ENCODE measurements around the gene KBTBD12. TPM values are rescaled to one million over a fixed set of nuclear protein-coding genes. Genes with fewer than 3 reads are reported as not detected.

KBTBD12 gene
- total and polyA plus RNA-seq, 12 donors, result 5.1 to 54.2 (median 31.5) TPM

- ATAC-seq, result no peak
- intact Hi-C loops (cut with DNase I), result no loop called here
- no peak for TF ChIP-seq CTCF (IDR thresholded peaks at IDR 0.05)
- Histone ChIP-seq H3K27ac (peak overlapping the region in 1 of 10 donors; percentile 63), H3K27me3 (no peaks in the 10 kb centered on the region), H3K4me1 (peaks cover 0 to 17% (median 7%) of the 10 kb centered on the region in 9 donors), H3K36me3 (no peaks in the 10 kb centered on the region), H3K4me3 (no peak overlapping the region), H3K9me3 (peaks cover 0 to 5% (median 0%) of the 10 kb centered on the region in 11 donors)
- WGBS, 2 donors, result 91 to 94% methylated on average over 4 of the region's 4 CpGs
- no peak for DNase-seq
These were observed 70.2 kb downstream of the KBTBD12 start for GRCh38 chr3:127985216-127985615.

GRCh38 chr3:127985655-127986225 lies 70.7 kb downstream of the KBTBD12 start:
- H3K4me3 ChIP-seq, result no peak overlapping the region
- H3K27ac ChIP-seq, result peak overlapping the region in 2 of 10 donors; percentile 35 to 63
- 92 to 94% methylated on average over 13 of the region's 13 CpGs for WGBS, 2 donors
- TF ChIP-seq CTCF (IDR thresholded peaks at IDR 0.05), result no peak
- H3K9me3 ChIP-seq, result peaks cover 0 to 5% (median 0%) of the 10 kb centered on the region in 11 donors
- H3K27me3 ChIP-seq, result no peaks in the 10 kb centered on the region
- DNase-seq (no peak), ATAC-seq (no peak)
- no peaks in the 10 kb centered on the region for H3K36me3 ChIP-seq
- H3K4me1 ChIP-seq, result peaks cover 0 to 17% (median 7%) of the 10 kb centered on the region in 9 donors
- intact Hi-C loops (cut with DNase I), result no loop called here

GRCh38 chr3:127986803-127987202 lies 71.8 kb downstream of the KBTBD12 start:
- H3K36me3 ChIP-seq, result no peaks in the 10 kb centered on the region
- intact Hi-C loops (cut with DNase I), result no loop called here
- peak overlapping the region in 7 of 10 donors; percentile 13 to 69 (median 61) for H3K27ac ChIP-seq
- TF ChIP-seq CTCF (IDR thresholded peaks at IDR 0.05), result no peak
- no peaks in the 10 kb centered on the region for H3K27me3 ChIP-seq
- H3K4me1 ChIP-seq, result peaks cover 0 to 17% (median 7%) of the 10 kb centered on the region in 9 donors
- no peaks in the 10 kb centered on the region for H3K9me3 ChIP-seq
- 69% methylated on average over 11 of the region's 11 CpGs for WGBS, 2 donors
- no peak overlapping the region for H3K4me3 ChIP-seq
- DNase-seq (peak; percentile 61 to 71), ATAC-seq (peak; percentile 74 to 94 (median 88))

GRCh38 chr3:127987309-127987995 lies 72.4 kb downstream of the KBTBD12 start:
- intact Hi-C loops (cut with DNase I), result no loop called here
- Histone ChIP-seq H3K27me3 (no peaks in the 10 kb centered on the region), H3K9me3 (no peaks in the 10 kb centered on the region), H3K27ac (peak overlapping the region in 7 of 10 donors; percentile 13 to 69 (median 61)), H3K36me3 (no peaks in the 10 kb centered on the region), H3K4me3 (no peak overlapping the region), H3K4me1 (peaks cover 0 to 17% (median 7%) of the 10 kb centered on the region in 9 donors)
- no peak for TF ChIP-seq CTCF (IDR thresholded peaks at IDR 0.05)
- peak in 2 of 8 donors; percentile 42 to 45 for ATAC-seq
- WGBS, 2 donors, result 59 to 69% methylated on average over 7 of the region's 7 CpGs
- no peak for DNase-seq
